Bronchial epithelial cell (primary cell): ENCODE measurements around the gene POR. TPM values are rescaled to one million over a fixed set of nuclear protein-coding genes. Genes with fewer than 3 reads are reported as not detected.
"Not testable (repeated sequence)": the region's sequence is repeated elsewhere in the genome, so short reads cannot be mapped to it uniquely, and the experiment has no call there.

Experiments used
- DNase-seq: peaks from one replicate; pipeline ENCODE4 v3.0.0-alpha.2; 2010; ENCODE audit warnings: low read depth
- FAIRE-seq: peaks from 2 replicates; lab custom pipeline; 2011; peaks lifted over from hg19 to GRCh38; lab: Jason Lieb, UNC
- H3K27me3 ChIP-seq: 2 replicates; pipeline ENCODE4 v1.5.1; 2011; ENCODE audit warnings: low read length; ENCODE audit not compliant: control insufficient read depth, insufficient read depth
- H3K36me3 ChIP-seq: 2 replicates; pipeline ENCODE4 v1.5.1; 2011; ENCODE audit warnings: low read length; ENCODE audit not compliant: control insufficient read depth, insufficient read depth
- H3K4me3 ChIP-seq: 2 replicates; pipeline ENCODE4 v1.5.1; 2011; ENCODE audit warnings: mild to moderate bottlenecking, low read depth, low read length, control low read depth
- CTCF ChIP-seq: IDR thresholded peaks from 2 replicates; pipeline ENCODE4 v1.5.1; 2011; ENCODE audit warnings: mild to moderate bottlenecking, moderate library complexity, low read length, control low read depth, inconsistent platforms; ENCODE audit not compliant: insufficient read depth, severe bottlenecking
- total RNA-seq: library from RNA; depleted of rRNA; stranded (reverse); fragments of >200 nt; gene quantifications from 2 replicates; pipeline ENCODE4 v1.2.1, GENCODE V29; 2014

The POR gene
- total RNA-seq, 1 donor from 2014 or later: 75.0 TPM

GRCh38 chr7:75881436-75882095 lies 33.4 kb upstream of the POR start:
- H3K36me3 ChIP-seq: peaks cover 33% of the 10 kb centered on the region
- TF ChIP-seq CTCF: no peak
- no peaks in the 10 kb centered on the region for H3K27me3 ChIP-seq
- no peak for FAIRE-seq
- no peak for DNase-seq
- H3K4me3 ChIP-seq: no peak overlapping the region

- not testable (repeated sequence) for FAIRE-seq, DNase-seq
Measured at GRCh38 chr7:75883265-75883824, 31.6 kb upstream of the POR start.

GRCh38 chr7:75884476-75884875 lies 30.5 kb upstream of the POR start:
- H3K27me3 ChIP-seq: no peaks in the 10 kb centered on the region
- DNase-seq (no peak), FAIRE-seq (no peak)
- H3K4me3 ChIP-seq: no peak overlapping the region
- peaks cover 40% of the 10 kb centered on the region for H3K36me3 ChIP-seq
- no peak for TF ChIP-seq CTCF

More at GRCh38 chr7:75883265-75883824, 31.6 kb upstream of the POR start:
- H3K36me3 ChIP-seq: peaks cover 38% of the 10 kb centered on the region
- H3K4me3 ChIP-seq, H3K27me3 ChIP-seq: not testable (repeated sequence)

GRCh38 chr7:75885036-75885435 lies 29.9 kb upstream of the POR start:
- H3K36me3 ChIP-seq: peaks cover 40% of the 10 kb centered on the region
- DNase-seq (no peak), FAIRE-seq (no peak)
- no peaks in the 10 kb centered on the region for H3K27me3 ChIP-seq
- TF ChIP-seq CTCF: no peak
- H3K4me3 ChIP-seq: no peak overlapping the region

GRCh38 chr7:75887669-75888369 lies 27.1 kb upstream of the POR start:
- Histone ChIP-seq H3K4me3 (no peak overlapping the region), H3K36me3 (peaks cover 27% of the 10 kb centered on the region), H3K27me3 (no peaks in the 10 kb centered on the region)
- FAIRE-seq (no peak), DNase-seq (no peak)
- no peak for TF ChIP-seq CTCF

GRCh38 chr7:75888464-75889222 lies 26.3 kb upstream of the POR start:
- no peak for TF ChIP-seq CTCF
- Histone ChIP-seq H3K4me3 (no peak overlapping the region), H3K27me3 (no peaks in the 10 kb centered on the region), H3K36me3 (peaks cover 21% of the 10 kb centered on the region)
- DNase-seq (no peak), FAIRE-seq (no peak)
